ENCODE data around the gene C14orf180. TPM values are rescaled to one million over a fixed set of nuclear protein-coding genes. Genes with fewer than 3 reads are reported as not detected.

Gene C14orf180
- total and polyA plus RNA-seq, 10 of the 15 experiments (the other 5 are each of a cell fraction or from before 2014, with no cell fraction given), result not detected

DNA sequence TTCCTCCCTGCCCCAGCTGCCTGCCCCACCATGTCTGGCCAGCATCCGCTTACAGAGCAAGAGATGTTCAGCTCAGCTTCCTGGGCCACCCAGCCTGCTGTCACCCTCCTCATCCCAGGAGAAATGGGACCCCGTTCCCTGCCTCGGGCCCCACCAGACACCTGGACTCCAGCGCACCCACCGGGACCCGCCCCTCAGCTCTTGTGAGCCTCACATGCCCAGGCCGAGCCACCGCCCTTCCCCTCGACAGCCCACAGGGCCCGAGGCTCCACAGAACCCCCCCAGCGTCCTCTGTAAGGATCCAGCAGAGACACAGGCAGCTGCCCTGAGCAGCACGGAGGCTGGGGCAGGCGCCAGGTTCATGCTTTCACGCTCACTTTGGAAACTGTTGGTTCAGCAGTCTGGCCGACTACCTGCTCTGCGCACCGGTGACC, 18.4 kb upstream of the C14orf180 start:
- Histone ChIP-seq H4K20me1 (ENCODE audit: control insufficient read depth, insufficient read depth) (no peaks in the 10 kb centered on the region), H3K9ac (ENCODE audit: control insufficient read depth, insufficient read depth, low read length) (no peak overlapping the region), H3K4me1 (ENCODE audit: control insufficient read depth, insufficient read depth, low read length) (no peaks in the 10 kb centered on the region), H2AFZ (ENCODE audit: control insufficient read depth, low read depth, low read length) (no peak overlapping the region), H3K4me3 (no peak overlapping the region), H3K79me2 (ENCODE audit: control insufficient read depth, insufficient read depth, low read length) (no peaks in the 10 kb centered on the region), H3K36me3 (ENCODE audit: control insufficient read depth in 2 of 2, insufficient read depth in 2 of 2, low read length in 1 of 2) (no peaks in the 10 kb centered on the region), H3K27me3 (replicated peaks in 1 of 2; ENCODE audit: control insufficient read depth in 2 of 2, insufficient read depth in 2 of 2, low read length in 1 of 2) (peaks cover 0 to 2% of the 10 kb centered on the region in 2 experiments; a peak in 1 of 4 replicates), H3K27ac (ENCODE audit: control insufficient read depth, insufficient read depth) (no peak overlapping the region), H3K4me2 (ENCODE audit: control insufficient read depth, insufficient read depth) (no peak overlapping the region), H3K9me3 (replicated peaks; ENCODE audit: control insufficient read depth, insufficient read depth, low read length) (no peaks in the 10 kb centered on the region)
- TF ChIP-seq, protein P1, sequence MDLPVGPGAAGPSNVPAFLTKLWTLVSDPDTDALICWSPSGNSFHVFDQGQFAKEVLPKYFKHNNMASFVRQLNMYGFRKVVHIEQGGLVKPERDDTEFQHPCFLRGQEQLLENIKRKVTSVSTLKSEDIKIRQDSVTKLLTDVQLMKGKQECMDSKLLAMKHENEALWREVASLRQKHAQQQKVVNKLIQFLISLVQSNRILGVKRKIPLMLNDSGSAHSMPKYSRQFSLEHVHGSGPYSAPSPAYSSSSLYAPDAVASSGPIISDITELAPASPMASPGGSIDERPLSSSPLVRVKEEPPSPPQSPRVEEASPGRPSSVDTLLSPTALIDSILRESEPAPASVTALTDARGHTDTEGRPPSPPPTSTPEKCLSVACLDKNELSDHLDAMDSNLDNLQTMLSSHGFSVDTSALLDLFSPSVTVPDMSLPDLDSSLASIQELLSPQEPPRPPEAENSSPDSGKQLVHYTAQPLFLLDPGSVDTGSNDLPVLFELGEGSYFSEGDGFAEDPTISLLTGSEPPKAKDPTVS (IDR thresholded peaks at IDR 0.05; ENCODE audit: low read depth, low read length), result no peak
- no peak for TF ChIP-seq TCF7 (IDR thresholded peaks at IDR 0.05; ENCODE audit: borderline replicate concordance)
- no peak for TF ChIP-seq EP300 (IDR thresholded peaks at IDR 0.05; ENCODE audit: borderline replicate concordance in 1 of 2, control insufficient read depth in 1 of 2, low read depth in 2 of 2, low read length in 2 of 2)
- no peak for TF ChIP-seq SMAD1 (IDR thresholded peaks at IDR 0.05; ENCODE audit: low read depth, partially characterized antibody)
- TF ChIP-seq JUNB (IDR thresholded peaks at IDR 0.05), result no peak
- no peak for TF ChIP-seq SP1 (IDR thresholded peaks at IDR 0.05; ENCODE audit: low read depth, low read length)
- RAD21 ChIA-PET (ENCODE audit: unreplicated experiment), result interaction anchor here (0.6 kb wide), 1 partner anchor 1817 kb away, joined by 3 read pairs; no protein-coding TSS in a partner anchor
- DNase-seq (ENCODE audit: low read depth, low spot score) (no peak), ATAC-seq (no peak), FAIRE-seq (no peak)
- in situ Hi-C loops (cut with MboI), result loop anchor here (5.0 kb wide), 2 partner anchors 419 to 484 kb away; no protein-coding TSS in a partner anchor
- intact Hi-C loops (cut with micrococcal nuclease; ENCODE audit: unreplicated experiment), result no loop called here
- SMC1A ChIA-PET (ENCODE audit: uncharacterized antibody, unreplicated experiment), result no interaction called here
- WGBS (ENCODE audit: insufficient coverage, insufficient replicate concordance, low lambda C conversion rate, missing lambda C conversion rate), result 34% methylated on average over 17 of the region's 17 CpGs
- BruUV-seq (replicated peaks), result no TSS peak
- CTCF ChIA-PET, result interaction anchor here (0.6 kb wide), 1 partner anchor 387 kb away, joined by 3 read pairs; no protein-coding TSS in a partner anchor
- POLR2A ChIA-PET, result no interaction called here

All from GM12878 (cell line).